ENCODE measurements around the gene MRPL32. TPM values are rescaled to one million over a fixed set of nuclear protein-coding genes. Genes with fewer than 3 reads are reported as not detected.

MRPL32 gene
- total RNA-seq, 1 donor from 2014 or later = 37.2 TPM

GRCh38 chr7:42972699-42973500, 40.7 kb downstream of the MRPL32 start:
- H3K27ac Mint-ChIP-seq (ENCODE audit: unreplicated experiment) = no peak overlapping the region

DNA sequence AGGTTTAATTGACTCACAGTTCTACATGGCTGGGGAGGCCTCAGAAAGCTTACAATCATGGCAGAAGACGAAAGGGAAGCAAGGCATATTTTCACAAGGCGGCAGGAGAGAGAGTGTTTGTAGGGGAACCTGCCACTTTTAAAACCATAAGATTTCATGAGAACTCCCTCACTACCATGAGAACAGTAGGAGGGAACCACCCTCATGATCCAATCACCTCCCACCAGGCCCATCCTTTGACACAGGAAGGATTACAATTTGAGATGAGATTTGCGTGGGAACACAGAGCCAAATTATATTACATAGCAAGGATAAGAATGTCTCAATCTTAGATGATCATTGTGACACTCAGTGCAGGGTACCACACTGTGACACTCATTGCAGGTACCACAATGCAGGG, 44.2 kb downstream of the MRPL32 start:
- peaks cover 4% of the 10 kb centered on the region for H3K4me1 Mint-ChIP-seq (ENCODE audit: unreplicated experiment)
- no peak overlapping the region for H3K4me3 Mint-ChIP-seq (ENCODE audit: unreplicated experiment)
- no peak for DNase-seq (ENCODE audit: low spot score)
- H3K36me3 Mint-ChIP-seq (ENCODE audit: low read depth, unreplicated experiment) = no peaks in the 10 kb centered on the region
- H3K27ac Mint-ChIP-seq (ENCODE audit: unreplicated experiment) = no peak overlapping the region
- no peaks in the 10 kb centered on the region for H3K27me3 Mint-ChIP-seq (ENCODE audit: unreplicated experiment)
- TF ChIP-seq, protein P1, sequence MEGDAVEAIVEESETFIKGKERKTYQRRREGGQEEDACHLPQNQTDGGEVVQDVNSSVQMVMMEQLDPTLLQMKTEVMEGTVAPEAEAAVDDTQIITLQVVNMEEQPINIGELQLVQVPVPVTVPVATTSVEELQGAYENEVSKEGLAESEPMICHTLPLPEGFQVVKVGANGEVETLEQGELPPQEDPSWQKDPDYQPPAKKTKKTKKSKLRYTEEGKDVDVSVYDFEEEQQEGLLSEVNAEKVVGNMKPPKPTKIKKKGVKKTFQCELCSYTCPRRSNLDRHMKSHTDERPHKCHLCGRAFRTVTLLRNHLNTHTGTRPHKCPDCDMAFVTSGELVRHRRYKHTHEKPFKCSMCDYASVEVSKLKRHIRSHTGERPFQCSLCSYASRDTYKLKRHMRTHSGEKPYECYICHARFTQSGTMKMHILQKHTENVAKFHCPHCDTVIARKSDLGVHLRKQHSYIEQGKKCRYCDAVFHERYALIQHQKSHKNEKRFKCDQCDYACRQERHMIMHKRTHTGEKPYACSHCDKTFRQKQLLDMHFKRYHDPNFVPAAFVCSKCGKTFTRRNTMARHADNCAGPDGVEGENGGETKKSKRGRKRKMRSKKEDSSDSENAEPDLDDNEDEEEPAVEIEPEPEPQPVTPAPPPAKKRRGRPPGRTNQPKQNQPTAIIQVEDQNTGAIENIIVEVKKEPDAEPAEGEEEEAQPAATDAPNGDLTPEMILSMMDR (IDR thresholded peaks at IDR 0.05; ENCODE audit: unreplicated experiment) = no peak
- no peaks in the 10 kb centered on the region for H3K9me3 Mint-ChIP-seq (ENCODE audit: unreplicated experiment)

More at GRCh38 chr7:42972699-42973500, 40.7 kb downstream of the MRPL32 start:
- H3K4me3 Mint-ChIP-seq (ENCODE audit: unreplicated experiment) = no peak overlapping the region
- DNase-seq (ENCODE audit: low spot score) = no peak
- H3K4me1 Mint-ChIP-seq (ENCODE audit: unreplicated experiment) = no peaks in the 10 kb centered on the region
- H3K27me3 Mint-ChIP-seq (ENCODE audit: unreplicated experiment) = peaks cover under 1% of the 10 kb centered on the region
- TF ChIP-seq, protein P1 (IDR thresholded peaks at IDR 0.05; ENCODE audit: unreplicated experiment) = no peak
- no peaks in the 10 kb centered on the region for H3K36me3 Mint-ChIP-seq (ENCODE audit: low read depth, unreplicated experiment)
- no peaks in the 10 kb centered on the region for H3K9me3 Mint-ChIP-seq (ENCODE audit: unreplicated experiment)

GRCh38 chr7:42978496-42978895, 46.3 kb downstream of the MRPL32 start:
- no peaks in the 10 kb centered on the region for H3K36me3 Mint-ChIP-seq (ENCODE audit: low read depth, unreplicated experiment)
- H3K9me3 Mint-ChIP-seq (ENCODE audit: unreplicated experiment) = no peaks in the 10 kb centered on the region
- H3K27me3 Mint-ChIP-seq (ENCODE audit: unreplicated experiment) = no peaks in the 10 kb centered on the region
- TF ChIP-seq, protein P1 (IDR thresholded peaks at IDR 0.05; ENCODE audit: unreplicated experiment) = no peak
- peaks cover 4% of the 10 kb centered on the region for H3K4me1 Mint-ChIP-seq (ENCODE audit: unreplicated experiment)
- no peak overlapping the region for H3K27ac Mint-ChIP-seq (ENCODE audit: unreplicated experiment)
- H3K4me3 Mint-ChIP-seq (ENCODE audit: unreplicated experiment) = no peak overlapping the region
- no peak for DNase-seq (ENCODE audit: low spot score)

DNA sequence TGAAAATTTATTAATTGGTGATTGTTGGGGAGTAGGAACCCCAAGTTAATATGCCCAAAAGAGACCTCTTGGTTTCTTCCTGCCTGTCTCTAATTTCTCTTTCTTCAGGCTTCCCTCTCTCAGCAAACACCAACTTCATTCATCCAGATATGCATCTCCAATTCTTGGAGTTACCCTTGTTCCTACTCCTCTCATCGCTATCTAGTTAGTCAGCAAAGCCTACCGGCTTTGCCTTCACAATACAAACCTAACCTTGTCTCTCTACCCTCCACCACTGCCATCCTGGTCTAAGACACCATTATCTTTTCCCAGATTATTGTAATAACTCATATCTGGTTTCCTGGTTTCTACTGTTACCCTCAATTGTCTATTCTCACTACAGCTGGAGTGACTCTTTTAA, 47.9 kb downstream of the MRPL32 start:
- no peaks in the 10 kb centered on the region for H3K9me3 Mint-ChIP-seq (ENCODE audit: unreplicated experiment)
- no peak overlapping the region for H3K27ac Mint-ChIP-seq (ENCODE audit: unreplicated experiment)
- no peaks in the 10 kb centered on the region for H3K27me3 Mint-ChIP-seq (ENCODE audit: unreplicated experiment)
- H3K4me1 Mint-ChIP-seq (ENCODE audit: unreplicated experiment) = peaks cover 4% of the 10 kb centered on the region
- no peak overlapping the region for H3K4me3 Mint-ChIP-seq (ENCODE audit: unreplicated experiment)
- TF ChIP-seq, protein P1 (IDR thresholded peaks at IDR 0.05; ENCODE audit: unreplicated experiment) = no peak
- H3K36me3 Mint-ChIP-seq (ENCODE audit: low read depth, unreplicated experiment) = no peaks in the 10 kb centered on the region
- no peak for DNase-seq (ENCODE audit: low spot score)

- DNase-seq (ENCODE audit: low spot score) = no peak
- TF ChIP-seq, protein P1 (IDR thresholded peaks at IDR 0.05; ENCODE audit: unreplicated experiment) = no peak
- Mint-ChIP-seq H3K27me3 (ENCODE audit: unreplicated experiment) (no peaks in the 10 kb centered on the region), H3K4me1 (ENCODE audit: unreplicated experiment) (peaks cover 4% of the 10 kb centered on the region), H3K9me3 (ENCODE audit: unreplicated experiment) (no peaks in the 10 kb centered on the region), H3K27ac (ENCODE audit: unreplicated experiment) (no peak overlapping the region), H3K36me3 (ENCODE audit: low read depth, unreplicated experiment) (no peaks in the 10 kb centered on the region), H3K4me3 (ENCODE audit: unreplicated experiment) (no peak overlapping the region)
Observed at GRCh38 chr7:42980514-42980913, 48.3 kb downstream of the MRPL32 start.

Data from endothelial cell (in vitro differentiated cells).